H1 (cell line): ENCODE data around the gene HDLBP. TPM values are rescaled to one million over a fixed set of nuclear protein-coding genes. Genes with fewer than 3 reads are reported as not detected.

ENCODE experiments used
- CTCF ChIA-PET: fragments of 300-600 bp; sonication (Branson Sonifier 250); formaldehyde crosslinking; loops from one replicate; lab custom pipeline; 2021; ENCODE audit not compliant: partially characterized antibody; lab: Charles Lee
- POLR2A ChIA-PET: fragments of 300-600 bp; sonication (Branson Sonifier 250); formaldehyde crosslinking; loops from one replicate; lab custom pipeline; 2021; ENCODE audit warnings: inconsistent platforms; ENCODE audit not compliant: partially characterized antibody; lab: Charles Lee
- DNase-seq, 2 experiments: peaks; one replicate each; pipeline versions ENCODE4 v3.0.0 to v3.0.0-alpha.2; 2010 to 2022; ENCODE audit warnings: low spot score in 2 of 2, low read depth in 1 of 2, mixed read lengths in 1 of 2
- FAIRE-seq: peaks from 2 replicates; lab custom pipeline; 2011; peaks lifted over from hg19 to GRCh38; lab: Jason Lieb, UNC
- H2AFZ ChIP-seq: 2 replicates; pipeline ENCODE4 v1.8.1; 2012; ENCODE audit warnings: low read length, inconsistent platforms
- H2AK5ac ChIP-seq: 2 replicates; pipeline ENCODE4 v1.6.1; 2013; ENCODE audit warnings: low read depth, low read length
- H2BK120ac ChIP-seq: replicated peaks from 2 replicates; pipeline ENCODE3; 2013; ENCODE audit warnings: low read depth, low read length, inconsistent platforms
- H2BK12ac ChIP-seq: 2 replicates; pipeline ENCODE4 v1.6.1; 2013; ENCODE audit warnings: low read depth, low read length
- H2BK15ac ChIP-seq: 2 replicates; pipeline ENCODE4 v1.6.1; 2013; ENCODE audit warnings: low read length
- H2BK20ac ChIP-seq: 2 replicates; pipeline ENCODE4 v1.6.1; 2013; ENCODE audit warnings: low read length
- H2BK5ac ChIP-seq: 2 replicates; pipeline ENCODE4 v1.6.1; 2013; ENCODE audit warnings: low read depth, low read length
- H3K14ac ChIP-seq: 2 replicates; pipeline ENCODE4 v1.6.1; 2013; ENCODE audit warnings: inconsistent platforms; ENCODE audit not compliant: insufficient read length
- H3K18ac ChIP-seq: 2 replicates; pipeline ENCODE4 v1.6.1; 2013; ENCODE audit warnings: low read length; ENCODE audit errors: extremely low read depth
- H3K23ac ChIP-seq: 2 replicates; pipeline ENCODE4 v1.6.1; 2013; ENCODE audit warnings: inconsistent platforms; ENCODE audit not compliant: insufficient read length
- H3K23me2 ChIP-seq: 2 replicates; pipeline ENCODE4 v1.6.1; 2013; ENCODE audit warnings: low read depth, low read length
- H3K27ac ChIP-seq: 2 replicates; pipeline ENCODE4 v1.6.1; 2011; ENCODE audit warnings: low read depth, low read length, inconsistent platforms
- H3K27me3 ChIP-seq, 4 experiments: replicated peaks in 1 of 4; 1 replicate in 1 of 4; 2 replicates in 3 of 4; pipeline versions ENCODE4 v1.6.1 to v1.8.1; 2011 to 2013; ENCODE audit warnings: low read length in 3 of 4, mild to moderate bottlenecking in 3 of 4, inconsistent platforms in 2 of 4, mixed read lengths in 2 of 4, moderate library complexity in 1 of 4; ENCODE audit not compliant: control insufficient read depth in 3 of 4, insufficient read depth in 3 of 4; ENCODE audit errors: extremely low read depth in 1 of 4
- H3K36me3 ChIP-seq, 4 experiments: 2 replicates each; pipeline versions ENCODE4 v1.6.1 to v1.8.1; 2011 to 2013; ENCODE audit warnings: mild to moderate bottlenecking in 4 of 4, low read length in 3 of 4, moderate library complexity in 2 of 4, control low read depth in 1 of 4, inconsistent platforms in 1 of 4; ENCODE audit not compliant: insufficient read depth in 4 of 4, control insufficient read depth in 2 of 4
- H3K4ac ChIP-seq: replicated peaks from 2 replicates; pipeline ENCODE3; 2013; ENCODE audit warnings: low read length, low read depth, mixed read lengths, inconsistent platforms; ENCODE audit not compliant: insufficient read length
- H3K4me1 ChIP-seq, 4 experiments: replicated peaks in 1 of 4; 1 replicate in 1 of 4; 2 replicates in 3 of 4; pipeline versions ENCODE4 v1.6.1 to v1.8.1; 2011 to 2013; ENCODE audit warnings: low read length in 3 of 4, inconsistent platforms in 2 of 4, mixed read lengths in 1 of 4; ENCODE audit not compliant: insufficient read depth in 4 of 4, control insufficient read depth in 3 of 4
- H3K4me2 ChIP-seq, 2 experiments: 2 replicates each; pipeline versions ENCODE4 v1.6.1 to v1.8.1; 2011 to 2013; ENCODE audit warnings: low read depth in 2 of 2, low read length in 2 of 2, control low read depth in 1 of 2, inconsistent platforms in 1 of 2, mild to moderate bottlenecking in 1 of 2; ENCODE audit not compliant: insufficient read depth in 1 of 2
- H3K4me3 ChIP-seq, 4 experiments: fragments of 200-600, 300-600 bp in 1 of 4; sonication (generic), shearing (Covaris generic), sonication (Bioruptor Twin) in 1 of 4; 2 replicates each; pipeline versions ENCODE4 v1.5.1 to v1.8.1; 2011 to 2016; ENCODE audit warnings: low read length in 4 of 4, low read depth in 3 of 4, control low read depth in 2 of 4, inconsistent platforms in 2 of 4, mild to moderate bottlenecking in 2 of 4, mixed read lengths in 1 of 4, moderate library complexity in 1 of 4; ENCODE audit not compliant: insufficient read depth in 2 of 4; ENCODE audit errors: extremely low read depth in 1 of 4
- H3K56ac ChIP-seq: replicated peaks from 2 replicates; pipeline ENCODE3; 2013; ENCODE audit warnings: low read depth, mild to moderate bottlenecking, mixed read lengths, low read length, inconsistent platforms; ENCODE audit not compliant: insufficient read length
- H3K79me1 ChIP-seq: 2 replicates; pipeline ENCODE4 v1.6.1; 2013; ENCODE audit warnings: low read depth, low read length, control low read depth
- H3K79me2 ChIP-seq, 2 experiments: 2 replicates each; pipeline versions ENCODE4 v1.6.1 to v1.8.1; 2012 to 2013; ENCODE audit warnings: low read length in 2 of 2, mild to moderate bottlenecking in 2 of 2, inconsistent platforms in 1 of 2; ENCODE audit not compliant: insufficient read depth in 2 of 2, control insufficient read depth in 1 of 2
- H3K9ac ChIP-seq, 4 experiments: replicated peaks in 1 of 4; 1 replicate in 1 of 4; 2 replicates in 3 of 4; pipeline versions ENCODE4 v1.6.1 to v1.8.1; 2011 to 2013; ENCODE audit warnings: low read depth in 3 of 4, low read length in 3 of 4, control low read depth in 2 of 4, mild to moderate bottlenecking in 2 of 4, moderate library complexity in 2 of 4, inconsistent platforms in 1 of 4; ENCODE audit errors: extremely low read depth in 1 of 4
- H3K9me3 ChIP-seq, 2 experiments: 2 replicates each; pipeline versions ENCODE4 v1.6.1 to v1.8.1; 2012 to 2013; ENCODE audit warnings: mild to moderate bottlenecking in 2 of 2, moderate library complexity in 2 of 2, control low read depth in 1 of 2, inconsistent platforms in 1 of 2, low read depth in 1 of 2, low read length in 1 of 2, mixed read lengths in 1 of 2; ENCODE audit not compliant: insufficient read depth in 2 of 2
- H4K20me1 ChIP-seq, 2 experiments: replicated peaks in 1 of 2; 2 replicates each; pipeline versions ENCODE3 to v1.8.1; 2011 to 2013; ENCODE audit warnings: inconsistent platforms in 2 of 2, low read length in 2 of 2, mild to moderate bottlenecking in 1 of 2; ENCODE audit not compliant: insufficient read depth in 2 of 2, control insufficient read depth in 1 of 2
- H4K5ac ChIP-seq: 2 replicates; pipeline ENCODE4 v1.6.1; 2013; ENCODE audit warnings: low read length, low read depth, mixed read lengths, inconsistent platforms; ENCODE audit not compliant: insufficient read length
- H4K8ac ChIP-seq: 2 replicates; pipeline ENCODE4 v1.8.0; 2013; ENCODE audit warnings: mild to moderate bottlenecking, moderate library complexity, low read length, inconsistent platforms; ENCODE audit not compliant: insufficient read depth; ENCODE audit errors: extremely low read depth
- H4K91ac ChIP-seq: replicated peaks from 2 replicates; pipeline ENCODE3; 2013; ENCODE audit warnings: low read length, mixed read lengths, inconsistent platforms; ENCODE audit not compliant: insufficient read length
- ATF2 ChIP-seq: IDR thresholded peaks from 2 replicates; pipeline ENCODE4 v1.6.1; 2012; ENCODE audit warnings: low read length, inconsistent platforms
- CTCF ChIP-seq, 3 experiments: IDR thresholded peaks; 1 replicate in 2 of 3; 2 replicates in 1 of 3; pipeline versions ENCODE4 v1.5.1 to v1.6.1; 2011; ENCODE audit warnings: low read length in 3 of 3, mild to moderate bottlenecking in 3 of 3, inconsistent platforms in 2 of 3, low read depth in 1 of 3, moderate library complexity in 1 of 3; ENCODE audit not compliant: insufficient read depth in 1 of 3; ENCODE audit errors: control extremely low read depth in 1 of 3
- HDAC6 ChIP-seq: IDR thresholded peaks from one replicate; pipeline ENCODE4 v1.7.1; 2012; ENCODE audit warnings: low read depth, mild to moderate bottlenecking, inconsistent platforms, low read length, moderate library complexity
- KDM1A ChIP-seq: fragments of 200-600, 300-600 bp; sonication (generic); IDR thresholded peaks from 2 replicates; pipeline ENCODE4 v1.7.1; 2016; ENCODE audit warnings: mild to moderate bottlenecking, low read length, borderline replicate concordance
- NRF1 ChIP-seq: IDR thresholded peaks from 2 replicates; pipeline ENCODE4 v1.6.1; 2011; ENCODE audit warnings: mild to moderate bottlenecking, low read depth, low read length, improper control_type of control experiment
- POLR2A ChIP-seq, 2 experiments: IDR thresholded peaks; 1 replicate in 1 of 2; 2 replicates in 1 of 2; pipeline ENCODE4 v1.6.1; 2011; ENCODE audit warnings: low read depth in 2 of 2, low read length in 2 of 2, mild to moderate bottlenecking in 2 of 2; ENCODE audit errors: control extremely low read depth in 1 of 2
- ZNF274 ChIP-seq: IDR thresholded peaks from 2 replicates; pipeline ENCODE4 v1.7.0; 2012; ENCODE audit warnings: low read length, borderline replicate concordance; ENCODE audit errors: extremely low read depth
- WGBS, 2 experiments: shearing (Covaris generic) in 1 of 2; methylation state at CpG; one replicate each; pipeline versions ENCODE4 v1.1.6 to v1.1.7; 2013 to 2015; ENCODE audit warnings: low lambda C conversion rate in 2 of 2, mixed read lengths in 2 of 2, inconsistent platforms in 1 of 2, low coverage in 1 of 2, missing lambda C conversion rate in 1 of 2; ENCODE audit not compliant: insufficient replicate concordance in 2 of 2, insufficient coverage in 1 of 2, insufficient read length in 1 of 2; ENCODE audit errors: extremely low coverage in 1 of 2, missing lambda C conversion rate in 1 of 2; 5-methylcytosine and 5-hydroxymethylcytosine counted together
- polyA plus RNA-seq, 7 experiments: library from polyadenylated mRNA; depleted of rRNA in 3 of 7; stranded (reverse) in 5 of 7; unstranded in 2 of 7; fragments of >200 nt in 5 of 7; fragments of 200-250 nt in 2 of 7; gene quantifications; 1 replicate in 5 of 7; 2 replicates in 1 of 7; 4 replicates in 1 of 7; pipeline versions ENCODE4 v1.2.1 to v1.2.3, GENCODE V29; 2011 to 2013; ENCODE audit warnings: missing spikeins in 2 of 7, mixed read lengths in 2 of 7
- total RNA-seq: library from RNA; stranded (reverse); fragmentation: NEBNext Ultra II Directional; extraction: Animal tissue kit (Norgen Biotek cat#: 25700); gene quantifications from 2 replicates; pipeline ENCODE4 v1.2.1, GENCODE V29; 2021

Gene HDLBP
- total and polyA plus RNA-seq, 2 of the 8 experiments (the other 6 are each of a cell fraction or from before 2014, with no cell fraction given): 185 to 360 TPM

GRCh38 chr2:241302759-241303651 is 12.5 kb downstream of the HDLBP start:
- no peak overlapping the region for H4K91ac ChIP-seq
- FAIRE-seq (no peak), DNase-seq (no peak)
- H3K9ac ChIP-seq: peak overlapping the region in 1 of 4 experiments; percentile 48; a peak in 1 of 7 replicates
- no peak overlapping the region for H3K18ac ChIP-seq
- H4K20me1 ChIP-seq: peaks cover 15 to 21% of the 10 kb centered on the region in 2 experiments
- no peaks in the 10 kb centered on the region for H3K27me3 ChIP-seq
- H3K27ac ChIP-seq: no peak overlapping the region
- no peak overlapping the region for H3K14ac ChIP-seq
- no peak overlapping the region for H2BK12ac ChIP-seq
- POLR2A ChIA-PET: interaction anchor here (0.7 to 4.6 kb wide), 7 partner anchors 9 to 242 kb away, joined by 3 to 47 read pairs (median 3); partner anchors contain the start of genes HDLBP and SEPTIN2
- peaks cover 0 to 6% (median 1%) of the 10 kb centered on the region in 4 experiments; a peak in 2 of 7 replicates for H3K4me1 ChIP-seq
- H3K79me2 ChIP-seq: peaks cover 41 to 97% of the 10 kb centered on the region in 2 experiments
- no peak overlapping the region for H3K4me2 ChIP-seq
- H3K23ac ChIP-seq: no peak overlapping the region
- no peaks in the 10 kb centered on the region for H3K9me3 ChIP-seq
- H2BK15ac ChIP-seq: no peak overlapping the region
- H4K5ac ChIP-seq: no peak overlapping the region
- 0 out of 2 replicates have a peak overlapping the region, but pooled peaks have one; percentile 39 for H2AK5ac ChIP-seq
- no peaks in the 10 kb centered on the region for H3K23me2 ChIP-seq
- H2AFZ ChIP-seq: no peak overlapping the region
- no peak overlapping the region for H3K4me3 ChIP-seq
- no peak overlapping the region for H3K56ac ChIP-seq
- peaks cover 20% of the 10 kb centered on the region for H3K79me1 ChIP-seq
- CTCF ChIA-PET: interaction anchor here (0.7 to 2.7 kb wide), 6 partner anchors 8 to 48 kb away, joined by 3 to 16 read pairs (median 4); no protein-coding TSS in a partner anchor
- no peak overlapping the region for H2BK20ac ChIP-seq
- H2BK5ac ChIP-seq: peak overlapping the region; percentile 66
- no peaks in the 10 kb centered on the region for H3K36me3 ChIP-seq
- H2BK120ac ChIP-seq: no peak overlapping the region
- H3K4ac ChIP-seq: no peak overlapping the region
- 86% methylated on average over 13 of the region's 13 CpGs; no CpG with 5 or more reads in 1 of the 2 experiments for WGBS, 2 experiments
- H4K8ac ChIP-seq: no peak overlapping the region
- TF ChIP-seq NRF1 (no peak), KDM1A (no peak), HDAC6 (no peak), ATF2 (no peak), CTCF (IDR thresholded peaks at IDR 0.05; ENCODE audit: control extremely low read depth in 1 of 3, insufficient read depth in 1 of 3, low read depth in 1 of 3, low read length in 3 of 3) (no peak), POLR2A (IDR thresholded peaks at IDR 0.05; ENCODE audit: control extremely low read depth in 1 of 2, low read depth in 2 of 2, low read length in 2 of 2) (no peak), ZNF274 (no peak)
